ENCODE results near the gene LYPD4. TPM values are rescaled to one million over a fixed set of nuclear protein-coding genes. Genes with fewer than 3 reads are reported as not detected.
A peak's percentile ranks its signal among the peaks of the same experiment; 100 is the strongest.

LYPD4 gene
- total and polyA plus RNA-seq, 8 donors: not detected

GRCh38 chr19:41861116-41861768 lies 16.8 kb upstream of the LYPD4 start:
- Histone ChIP-seq H3K36me3 (peaks cover 45 to 54% (median 51%) of the 10 kb centered on the region in 4 donors), H3K4me1 (peaks cover 27 to 66% (median 62%) of the 10 kb centered on the region in 4 donors), H3K27me3 (no peaks in the 10 kb centered on the region), H3K27ac (peak overlapping the region in 4 of 5 donors; percentile 94 to 96 (median 96)), H3K9me3 (no peaks in the 10 kb centered on the region), H3K4me3 (peak overlapping the region; percentile 78 to 96 (median 83))
- intact Hi-C loops (cut with DNase I; ENCODE audit: low total_unique reads): no loop called here
- no peak for DNase-seq
- WGBS, 5 donors: 16 to 25% (median 18%) methylated on average over 9 of the region's 9 CpGs
- TF ChIP-seq EP300 (IDR thresholded peaks at IDR 0.05): no peak

GRCh38 chr19:41860419-41861115 lies 16.1 kb upstream of the LYPD4 start:
- Histone ChIP-seq H3K27me3 (no peaks in the 10 kb centered on the region), H3K36me3 (peaks cover 43 to 48% (median 45%) of the 10 kb centered on the region in 4 donors), H3K4me3 (peak overlapping the region; percentile 78 to 96 (median 83)), H3K27ac (peak overlapping the region; percentile 94 to 97 (median 96)), H3K4me1 (peaks cover 27 to 61% (median 56%) of the 10 kb centered on the region in 4 donors), H3K9me3 (no peaks in the 10 kb centered on the region)
- intact Hi-C loops (cut with DNase I; ENCODE audit: low total_unique reads): no loop called here
- TF ChIP-seq EP300 (IDR thresholded peaks at IDR 0.05) (no peak), POLR2AphosphoS5 (IDR thresholded peaks at IDR 0.05) (no peak), CTCF (IDR thresholded peaks at IDR 0.05) (no peak), POLR2A (IDR thresholded peaks at IDR 0.05) (no peak)
- WGBS, 5 donors: 0 to 1% (median 1%) methylated on average over 15 to 45 of the region's 45 CpGs
- DNase-seq: peak in 1 of 2 donors; percentile 69

- no peaks in the 10 kb centered on the region for H3K27me3 ChIP-seq
- DNase-seq: peak; percentile 99
- WGBS, 5 donors: 0 to 1% (median 0%) methylated on average over 34 to 76 of the region's 76 CpGs
- H3K4me3 ChIP-seq: peak within 1 kb of the TSS; percentile 78 to 96 (median 83)
- H3K9me3 ChIP-seq: no peaks in the 10 kb centered on the region
- H3K27ac ChIP-seq: peak within 1 kb of the TSS; percentile 94 to 97 (median 96)
- intact Hi-C loops (cut with DNase I; ENCODE audit: low total_unique reads): no loop called here
- H3K4me1 ChIP-seq: peaks cover 26 to 53% (median 49%) of the 10 kb centered on the region in 4 donors
- peaks cover 36 to 40% (median 38%) of the 10 kb centered on the region in 4 donors for H3K36me3 ChIP-seq
- TF ChIP-seq CTCF (IDR thresholded peaks at IDR 0.05) (peak in 6 of 7 experiments; percentile 44 to 93 (median 70)), EP300 (IDR thresholded peaks at IDR 0.05) (peak; percentile 48), POLR2A (IDR thresholded peaks at IDR 0.05) (no peak), POLR2AphosphoS5 (IDR thresholded peaks at IDR 0.05) (peak; percentile 88 to 98 (median 92))
These were observed 15.3 kb upstream of the LYPD4 start, which contains the start of gene RPS19 for GRCh38 chr19:41859618-41860418. TSS of gene RPS19 (plus strand) at chr19:41860255. CDS start at chr19:41860775, 520 bp downstream.

GRCh38 chr19:41859213-41859617 lies 14.7 kb upstream of the LYPD4 start:
- H3K4me3 ChIP-seq: peak overlapping the region; percentile 17 to 96 (median 83)
- H3K36me3 ChIP-seq: peaks cover 30 to 34% (median 32%) of the 10 kb centered on the region in 4 donors
- no peaks in the 10 kb centered on the region for H3K27me3 ChIP-seq
- TF ChIP-seq POLR2A (IDR thresholded peaks at IDR 0.05): no peak
- TF ChIP-seq CTCF (IDR thresholded peaks at IDR 0.05): no peak
- no peak for TF ChIP-seq EP300 (IDR thresholded peaks at IDR 0.05)
- no peak for TF ChIP-seq POLR2AphosphoS5 (IDR thresholded peaks at IDR 0.05)
- peaks cover 24 to 47% (median 43%) of the 10 kb centered on the region in 4 donors for H3K4me1 ChIP-seq
- intact Hi-C loops (cut with DNase I; ENCODE audit: low total_unique reads): no loop called here
- no peaks in the 10 kb centered on the region for H3K9me3 ChIP-seq
- peak overlapping the region; percentile 94 to 97 (median 96) for H3K27ac ChIP-seq
- WGBS, 5 donors: 1 to 3% (median 2%) methylated on average over 8 of the region's 8 CpGs
- no peak for DNase-seq
